Lower leg skin (tissue), 3 donors: Measurements from ENCODE around the gene TCF7L2.

Experiments used
- CTCF ChIP-seq, 3 donors: fragments of 450-650 bp; IDR thresholded peaks; one replicate each; pipeline ENCODE4 v1.5.1; 2016; ENCODE audit warnings: antibody characterized with exemption in 3 of 3, mild to moderate bottlenecking in 3 of 3, moderate library complexity in 2 of 3
- POLR2A ChIP-seq, 2 donors: fragments of 450-650 bp; IDR thresholded peaks; one replicate each; pipeline ENCODE4 v1.6.1; 2016 to 2017; ENCODE audit warnings: antibody characterized with exemption in 2 of 2, mild to moderate bottlenecking in 1 of 2, moderate library complexity in 1 of 2

GRCh38 chr10:113148071-113148825 is 198.2 kb downstream of the TCF7L2 start:
- TF ChIP-seq CTCF (IDR thresholded peaks at IDR 0.05) (no peak), POLR2A (IDR thresholded peaks at IDR 0.05) (no peak)
